ENCODE measurements around the gene AK5. TPM values are rescaled to one million over a fixed set of nuclear protein-coding genes. Genes with fewer than 3 reads are reported as not detected.

Gene AK5
- total RNA-seq, 2 donors from 2014 or later: 0.49 to 1.1 TPM

DNA sequence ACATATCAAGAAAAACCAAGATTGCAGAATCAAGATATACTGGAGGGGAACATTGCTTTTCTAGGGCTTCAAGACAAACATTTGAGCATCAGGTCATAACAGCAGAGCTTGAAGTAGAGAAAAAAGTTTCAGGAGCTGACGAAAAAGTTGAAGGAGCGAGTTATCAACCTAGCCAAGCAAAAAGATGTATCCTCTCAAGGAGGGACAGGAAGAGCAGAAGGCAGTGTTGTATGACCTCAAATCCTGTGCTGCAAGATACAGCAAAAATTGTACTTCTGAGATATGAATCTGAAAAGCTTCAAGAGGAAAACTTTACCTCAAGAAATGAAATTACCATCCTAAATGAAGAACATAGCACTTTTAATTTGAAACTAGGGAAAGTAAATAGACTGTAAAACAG is 153.1 kb downstream of the AK5 start:
- intact Hi-C loops (cut with DNase I): no loop called here

DNA sequence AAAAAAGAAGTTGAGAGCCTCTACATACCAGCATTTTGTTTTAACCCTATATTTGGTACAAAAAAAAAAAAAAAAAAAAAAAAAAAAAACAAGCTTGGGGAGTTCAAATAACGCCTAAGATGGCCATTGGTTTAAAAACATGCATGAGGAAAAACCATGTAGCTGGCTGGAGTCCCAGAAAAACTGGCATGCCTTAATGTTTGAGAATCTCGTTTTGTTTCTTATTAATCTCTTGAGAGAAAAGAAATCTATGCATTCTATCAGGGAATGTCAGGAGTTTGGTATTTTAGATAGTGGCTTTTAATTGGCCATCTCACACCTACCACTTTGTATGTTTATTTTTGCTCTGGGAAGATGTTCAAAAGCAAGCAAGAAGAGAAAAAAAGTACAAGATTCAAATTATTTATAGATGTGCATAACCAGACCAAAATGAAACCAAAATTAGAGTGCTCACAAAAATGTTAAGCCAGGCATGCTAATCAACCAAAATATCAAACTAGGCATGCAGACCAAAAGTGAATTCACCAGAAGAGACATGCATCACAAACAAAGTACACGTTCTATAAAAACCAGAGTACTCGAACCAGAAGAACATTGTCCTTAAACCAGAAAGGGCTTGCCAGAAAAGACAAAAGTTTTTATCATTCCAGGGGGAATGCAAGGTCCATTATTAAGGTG is 156.6 kb downstream of the AK5 start:
- no peaks in the 10 kb centered on the region for H3K36me3 ChIP-seq
- no peak overlapping the region for H3K27ac ChIP-seq
- H3K9ac ChIP-seq (ENCODE audit: low read depth in 2 of 2, low read length in 2 of 2): no peak overlapping the region
- no peaks in the 10 kb centered on the region for H3K27me3 ChIP-seq
- TF ChIP-seq, protein P1, sequence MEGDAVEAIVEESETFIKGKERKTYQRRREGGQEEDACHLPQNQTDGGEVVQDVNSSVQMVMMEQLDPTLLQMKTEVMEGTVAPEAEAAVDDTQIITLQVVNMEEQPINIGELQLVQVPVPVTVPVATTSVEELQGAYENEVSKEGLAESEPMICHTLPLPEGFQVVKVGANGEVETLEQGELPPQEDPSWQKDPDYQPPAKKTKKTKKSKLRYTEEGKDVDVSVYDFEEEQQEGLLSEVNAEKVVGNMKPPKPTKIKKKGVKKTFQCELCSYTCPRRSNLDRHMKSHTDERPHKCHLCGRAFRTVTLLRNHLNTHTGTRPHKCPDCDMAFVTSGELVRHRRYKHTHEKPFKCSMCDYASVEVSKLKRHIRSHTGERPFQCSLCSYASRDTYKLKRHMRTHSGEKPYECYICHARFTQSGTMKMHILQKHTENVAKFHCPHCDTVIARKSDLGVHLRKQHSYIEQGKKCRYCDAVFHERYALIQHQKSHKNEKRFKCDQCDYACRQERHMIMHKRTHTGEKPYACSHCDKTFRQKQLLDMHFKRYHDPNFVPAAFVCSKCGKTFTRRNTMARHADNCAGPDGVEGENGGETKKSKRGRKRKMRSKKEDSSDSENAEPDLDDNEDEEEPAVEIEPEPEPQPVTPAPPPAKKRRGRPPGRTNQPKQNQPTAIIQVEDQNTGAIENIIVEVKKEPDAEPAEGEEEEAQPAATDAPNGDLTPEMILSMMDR (IDR thresholded peaks at IDR 0.05): no peak
- no peak for DNase-seq
- H3K4me3 ChIP-seq: no peak overlapping the region
- H3K9me3 ChIP-seq: no peaks in the 10 kb centered on the region
- intact Hi-C loops (cut with DNase I): no loop called here
- H3K4me1 ChIP-seq: no peaks in the 10 kb centered on the region

More for the DNA sequence above, 153.1 kb downstream of the AK5 start:
- Histone ChIP-seq H3K4me3 (no peak overlapping the region), H3K4me1 (no peaks in the 10 kb centered on the region), H3K9me3 (no peaks in the 10 kb centered on the region), H3K27ac (no peak overlapping the region), H3K27me3 (no peaks in the 10 kb centered on the region), H3K9ac (ENCODE audit: low read depth in 2 of 2, low read length in 2 of 2) (no peak overlapping the region), H3K36me3 (no peaks in the 10 kb centered on the region)
- TF ChIP-seq, protein P1 (IDR thresholded peaks at IDR 0.05): no peak
- no peak for DNase-seq

DNA sequence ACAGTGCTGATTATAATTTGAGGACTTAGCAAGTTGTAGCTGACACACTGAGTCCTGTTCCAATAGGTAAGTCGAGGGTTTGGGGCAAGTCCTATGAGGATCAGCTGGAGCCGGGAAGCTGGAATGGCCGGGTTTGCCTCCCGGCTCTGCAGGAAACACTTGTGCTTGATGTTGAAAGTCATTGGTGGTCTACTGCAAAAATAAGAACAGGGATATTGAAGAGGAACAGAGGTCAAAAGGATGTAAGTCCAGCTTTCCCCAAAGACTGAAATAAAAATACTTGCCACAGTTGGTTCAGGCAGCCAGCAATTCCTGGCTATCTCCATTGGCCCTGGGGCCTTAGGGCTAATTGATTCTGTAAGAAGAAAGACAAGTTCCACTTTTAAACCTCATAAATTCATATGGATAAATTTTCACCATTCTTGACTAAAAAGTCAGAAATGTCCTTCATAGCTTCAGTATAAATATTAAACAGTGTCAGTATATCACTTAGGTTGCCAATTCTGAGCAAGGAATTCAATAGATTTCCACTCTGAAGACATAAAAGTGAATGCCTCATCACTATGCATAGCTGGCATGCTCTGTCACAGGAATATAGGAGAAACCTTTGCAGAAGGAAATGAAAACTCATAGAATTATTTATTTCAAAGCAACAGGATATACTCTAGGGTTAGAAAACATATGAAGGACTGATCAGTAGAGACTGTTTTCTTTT is 165.2 kb downstream of the AK5 start:
- H3K4me3 ChIP-seq: no peak overlapping the region
- no peaks in the 10 kb centered on the region for H3K9me3 ChIP-seq
- TF ChIP-seq, protein P1 (IDR thresholded peaks at IDR 0.05): no peak
- H3K27ac ChIP-seq: no peak overlapping the region
- no peaks in the 10 kb centered on the region for H3K4me1 ChIP-seq
- no peak for DNase-seq
- no peaks in the 10 kb centered on the region for H3K27me3 ChIP-seq
- H3K9ac ChIP-seq (ENCODE audit: low read depth in 2 of 2, low read length in 2 of 2): no peak overlapping the region
- H3K36me3 ChIP-seq: no peaks in the 10 kb centered on the region
- intact Hi-C loops (cut with DNase I): no loop called here

DNA sequence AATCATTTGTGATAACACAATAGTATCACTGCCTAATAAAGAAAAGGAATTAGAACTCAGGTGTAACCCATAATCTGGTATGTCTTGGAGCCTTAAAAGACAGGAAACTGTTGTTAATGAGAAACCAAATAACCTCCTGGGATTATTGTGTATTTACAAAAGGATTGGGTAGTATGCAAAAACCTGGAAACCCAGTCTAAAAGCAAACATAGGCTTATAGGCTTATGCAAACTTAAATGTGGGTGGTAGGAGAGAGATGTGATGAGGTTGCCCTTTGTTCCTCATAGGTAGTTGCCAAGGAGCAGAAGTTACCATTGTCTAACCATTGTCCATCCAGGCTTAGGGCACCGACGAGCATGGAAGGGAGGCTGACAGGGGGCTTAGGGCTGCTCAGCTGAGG is 165.8 kb downstream of the AK5 start:
- intact Hi-C loops (cut with DNase I): no loop called here

DNA sequence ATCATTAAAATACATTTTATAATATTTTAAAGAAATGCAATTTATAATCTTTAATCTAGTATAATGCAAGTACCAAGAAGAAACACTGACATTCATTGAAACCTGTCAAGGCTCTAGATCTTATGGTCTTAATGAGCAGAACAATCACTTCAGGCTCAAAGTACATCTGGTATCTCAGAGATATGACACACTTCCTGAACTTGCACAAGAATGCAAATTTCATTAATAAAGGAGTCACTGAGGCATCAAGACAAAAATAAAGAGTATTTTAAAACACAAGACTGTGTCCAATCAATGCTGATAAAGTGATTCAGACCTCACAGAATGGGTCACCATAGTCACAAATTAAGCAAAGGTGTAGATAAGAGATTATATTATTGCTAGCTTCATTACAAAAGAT is 178.1 kb downstream of the AK5 start:
- Histone ChIP-seq H3K4me3 (no peak overlapping the region), H3K9me3 (no peaks in the 10 kb centered on the region), H3K36me3 (no peaks in the 10 kb centered on the region), H3K27me3 (no peaks in the 10 kb centered on the region), H3K4me1 (no peaks in the 10 kb centered on the region), H3K27ac (no peak overlapping the region), H3K9ac (ENCODE audit: low read depth in 2 of 2, low read length in 2 of 2) (no peak overlapping the region)
- TF ChIP-seq, protein P1 (IDR thresholded peaks at IDR 0.05): no peak
- intact Hi-C loops (cut with DNase I): no loop called here
- no peak for DNase-seq

More for the DNA sequence above, 165.8 kb downstream of the AK5 start:
- H3K4me3 ChIP-seq: no peak overlapping the region
- TF ChIP-seq, protein P1 (IDR thresholded peaks at IDR 0.05): no peak
- no peak overlapping the region for H3K9ac ChIP-seq (ENCODE audit: low read depth in 2 of 2, low read length in 2 of 2)
- H3K36me3 ChIP-seq: no peaks in the 10 kb centered on the region
- no peak overlapping the region for H3K27ac ChIP-seq
- no peaks in the 10 kb centered on the region for H3K4me1 ChIP-seq
- H3K27me3 ChIP-seq: no peaks in the 10 kb centered on the region
- H3K9me3 ChIP-seq: no peaks in the 10 kb centered on the region
- DNase-seq: no peak
